ENCODE measurements around the gene CRLF1.

CRLF1 gene

DNA sequence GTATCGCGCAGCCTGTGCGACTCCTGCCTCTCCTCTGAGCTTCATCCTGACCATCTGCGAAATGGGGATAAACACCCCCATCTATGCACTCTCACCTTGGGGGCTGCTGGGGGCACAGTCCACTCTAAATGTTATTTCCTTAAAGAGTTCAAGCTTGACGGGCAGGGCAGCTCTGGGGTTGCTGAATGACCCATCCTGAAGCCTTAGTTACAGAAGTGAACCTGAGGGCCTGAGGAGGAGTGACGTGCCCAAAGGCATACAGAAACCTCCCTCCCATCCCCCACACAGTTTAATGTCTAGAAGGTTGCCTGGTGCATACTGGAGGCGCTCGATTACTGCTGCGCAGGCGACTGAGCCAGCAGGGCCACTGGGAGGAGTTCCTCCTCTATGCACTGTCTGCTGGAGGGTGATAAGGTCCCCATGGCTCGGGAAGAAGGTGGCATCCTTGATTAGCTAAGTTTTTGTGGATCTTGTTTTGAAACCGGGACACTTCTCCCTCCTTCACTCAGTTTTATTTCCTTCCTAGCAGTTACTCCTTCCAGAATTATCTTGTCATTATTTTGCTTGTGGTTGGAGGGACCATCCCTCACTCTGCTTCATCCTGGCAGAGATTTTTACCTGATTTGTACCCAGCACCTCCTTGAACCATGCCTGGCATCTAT is 62.7 kb downstream of the CRLF1 start:
- DNase-seq: no peak
